GM21619 (cell line): ENCODE data around the gene MEGF11.
"Not testable (repeated sequence)": the region's sequence is repeated elsewhere in the genome, so short reads cannot be mapped to it uniquely, and the experiment has no call there.

Source experiments
- ATAC-seq: cut with Tn5 transposase; IDR thresholded peaks from one replicate; pipeline ENCODE4 v1.9.1; 2021; ENCODE audit not compliant: unreplicated experiment

MEGF11 gene

GRCh38 chr15:66016199-66016598, 237.4 kb downstream of the MEGF11 start:
- no peak for ATAC-seq

DNA sequence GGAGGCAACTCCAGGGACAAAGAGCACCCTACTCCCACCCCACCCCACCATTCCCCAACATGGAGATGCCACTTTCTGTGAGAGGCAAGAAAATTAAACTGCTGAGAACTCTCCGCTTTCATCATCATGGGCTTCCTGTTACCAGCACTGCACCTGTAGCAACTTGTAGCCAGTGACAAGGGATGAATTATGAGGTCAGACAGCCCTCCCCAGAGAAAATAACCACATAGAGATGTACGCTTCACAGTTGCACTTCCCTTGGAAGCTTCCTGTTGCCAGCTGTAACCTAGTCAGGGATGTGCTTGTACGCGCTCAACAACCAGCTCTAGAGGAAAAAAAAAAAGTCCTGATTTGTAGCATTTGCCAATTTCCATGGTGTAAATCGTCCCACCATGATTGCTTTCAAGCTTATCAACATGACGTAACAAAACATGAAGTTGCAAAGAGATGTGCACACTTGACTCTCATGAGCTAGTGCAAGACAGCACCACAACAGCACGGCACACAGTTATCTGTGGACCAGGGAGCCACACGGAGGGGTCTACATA, 238.8 kb downstream of the MEGF11 start:
- no peak for ATAC-seq

GRCh38 chr15:66014022-66014421, 239.5 kb downstream of the MEGF11 start:
- no peak for ATAC-seq

- ATAC-seq: no peak
These were observed 244.5 kb downstream of the MEGF11 start for GRCh38 chr15:66008940-66009562.

- ATAC-seq: no peak
These were observed 245.8 kb downstream of the MEGF11 start for GRCh38 chr15:66007663-66008262.

GRCh38 chr15:66006986-66007385, 246.6 kb downstream of the MEGF11 start:
- ATAC-seq: no peak

- ATAC-seq: no peak
These were observed 248.8 kb downstream of the MEGF11 start for GRCh38 chr15:66004618-66005262.

- ATAC-seq: not testable (repeated sequence)
These were observed 250.4 kb downstream of the MEGF11 start for GRCh38 chr15:66003129-66003528.

DNA sequence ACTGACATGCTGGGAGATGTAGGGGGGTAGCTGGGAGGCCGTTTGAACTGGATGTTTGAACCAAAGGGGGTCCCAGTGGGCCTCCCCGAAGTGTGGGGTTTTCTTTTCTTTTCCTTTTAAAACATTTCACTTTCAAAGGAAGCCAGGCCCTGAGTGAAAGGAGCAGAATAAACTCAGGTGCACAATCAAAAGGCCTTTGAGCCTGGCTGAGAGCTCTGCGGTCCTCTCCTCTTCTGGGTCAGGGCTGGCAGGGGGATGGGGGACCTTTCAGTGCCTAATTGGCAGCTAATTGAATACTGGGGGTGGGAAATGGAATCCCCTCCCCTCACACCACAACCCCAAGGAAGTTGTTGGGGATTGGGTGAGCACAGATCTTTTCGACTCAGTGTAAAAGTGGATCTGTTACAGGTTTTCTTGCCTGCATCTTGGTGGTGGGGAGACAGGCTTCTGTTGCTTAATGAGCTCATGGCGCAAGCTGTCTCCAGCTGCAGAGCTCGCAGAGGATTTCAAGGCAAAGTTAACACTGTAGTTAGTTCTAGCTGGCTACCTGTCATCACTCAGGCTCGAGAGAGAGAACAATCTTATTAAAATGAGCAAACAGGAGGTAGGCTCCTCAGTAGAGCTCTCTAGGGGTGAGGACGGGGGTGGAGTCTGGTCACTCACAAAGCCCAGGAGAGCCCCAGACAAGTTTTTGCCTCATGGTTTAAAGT, 251.7 kb downstream of the MEGF11 start:
- ATAC-seq: no peak

DNA sequence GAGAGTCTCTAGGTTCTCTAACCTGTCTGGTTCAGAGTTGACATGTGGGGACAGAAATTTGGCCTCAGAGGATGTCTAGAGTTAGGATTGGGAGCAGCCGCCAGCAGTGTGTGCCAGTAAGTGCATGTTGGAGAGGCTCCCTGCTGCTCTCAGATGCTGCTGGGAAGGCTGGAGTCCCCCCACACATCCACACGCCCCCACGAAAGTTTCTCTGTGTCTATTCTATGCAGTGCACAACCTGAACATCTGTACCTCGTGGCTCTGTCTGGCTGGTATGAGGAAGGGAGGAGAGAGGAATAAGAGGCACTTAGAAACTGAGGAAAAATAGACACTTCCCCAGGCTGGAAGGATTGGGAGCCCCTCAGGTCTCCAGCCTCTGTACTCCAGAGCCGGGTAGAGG, 252.5 kb downstream of the MEGF11 start:
- no peak for ATAC-seq

DNA sequence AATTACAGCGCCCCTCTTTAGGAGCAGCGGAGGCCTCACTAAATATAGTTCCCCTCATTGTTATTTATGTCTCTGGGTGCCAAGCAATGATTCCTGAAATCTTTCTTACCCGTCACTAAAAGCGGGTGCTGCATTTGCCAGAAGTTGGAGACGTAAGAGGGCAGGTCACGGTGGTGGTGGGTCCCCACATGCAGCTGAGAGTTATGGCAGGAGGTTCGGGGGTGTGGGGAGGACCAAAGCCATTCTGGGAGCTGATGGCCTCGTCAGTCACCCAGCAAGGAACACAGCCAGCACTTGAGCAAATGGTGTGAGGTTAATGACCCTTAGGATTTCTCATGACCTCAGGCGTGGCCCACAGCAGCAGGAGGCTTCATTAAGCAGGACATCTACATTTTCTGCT, 255.1 kb downstream of the MEGF11 start:
- no peak for ATAC-seq

DNA sequence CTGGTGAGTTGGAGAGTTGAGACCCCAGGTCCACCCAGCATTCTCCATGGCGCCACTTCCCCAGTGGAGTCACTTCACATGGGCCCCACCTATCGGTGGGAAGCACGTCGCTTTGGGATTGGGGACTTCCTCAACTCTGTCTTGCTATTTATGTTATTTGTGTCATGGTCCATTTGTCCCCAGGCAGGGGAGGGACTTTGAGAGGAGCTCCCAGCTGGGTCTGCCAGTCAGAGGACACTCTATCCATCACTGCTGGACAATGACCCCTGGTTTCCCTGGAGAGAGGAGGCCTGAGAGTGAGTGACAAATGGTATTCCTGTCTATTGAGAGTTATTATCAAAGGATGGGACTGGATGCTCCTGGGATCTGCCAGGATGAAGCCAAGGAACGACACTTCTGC, 256.6 kb downstream of the MEGF11 start:
- no peak for ATAC-seq

- no peak for ATAC-seq
These were observed 258.7 kb downstream of the MEGF11 start for GRCh38 chr15:65994832-65995231.

DNA sequence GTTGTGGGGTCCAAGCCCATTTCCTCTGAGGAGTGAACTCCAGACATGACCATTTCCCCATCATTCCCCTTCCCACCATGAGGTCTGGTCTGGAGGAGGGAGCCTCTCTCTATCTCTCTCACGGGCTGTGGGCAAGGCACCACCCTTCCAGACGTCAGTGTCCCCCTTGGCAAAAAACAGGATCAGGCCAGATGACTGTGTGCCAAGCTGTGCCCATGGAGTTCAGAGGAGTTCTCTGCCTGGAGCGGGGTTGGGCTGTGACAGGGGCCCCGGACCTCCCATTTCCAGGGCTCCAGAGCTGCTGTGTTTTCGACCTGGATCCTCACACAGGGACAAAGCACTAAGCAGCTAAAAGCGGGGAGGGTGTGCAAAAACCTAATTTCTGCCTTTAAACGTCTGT, 259.8 kb downstream of the MEGF11 start:
- no peak for ATAC-seq

DNA sequence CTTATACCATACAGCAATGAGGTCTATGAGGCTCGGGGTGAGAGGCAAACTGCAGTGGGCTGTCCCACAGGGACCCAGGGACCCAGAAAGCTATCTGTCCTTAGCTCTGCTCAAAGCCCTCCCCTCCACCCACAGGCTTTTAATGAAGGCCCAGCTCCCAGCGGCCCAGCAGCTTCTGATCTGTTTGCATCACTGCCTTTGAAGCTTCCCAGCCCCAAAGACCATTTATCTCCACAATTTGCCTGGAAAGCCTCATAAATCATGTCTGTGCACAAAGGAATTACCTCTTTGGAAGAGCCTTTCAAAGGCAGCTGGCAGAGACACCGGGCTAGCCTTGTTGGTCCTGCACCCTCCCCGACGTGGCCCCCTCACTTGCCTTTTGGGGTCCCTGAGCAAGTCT, 260.3 kb downstream of the MEGF11 start:
- no peak for ATAC-seq

- ATAC-seq: no peak
These were observed 261.6 kb downstream of the MEGF11 start for GRCh38 chr15:65991721-65992483.

DNA sequence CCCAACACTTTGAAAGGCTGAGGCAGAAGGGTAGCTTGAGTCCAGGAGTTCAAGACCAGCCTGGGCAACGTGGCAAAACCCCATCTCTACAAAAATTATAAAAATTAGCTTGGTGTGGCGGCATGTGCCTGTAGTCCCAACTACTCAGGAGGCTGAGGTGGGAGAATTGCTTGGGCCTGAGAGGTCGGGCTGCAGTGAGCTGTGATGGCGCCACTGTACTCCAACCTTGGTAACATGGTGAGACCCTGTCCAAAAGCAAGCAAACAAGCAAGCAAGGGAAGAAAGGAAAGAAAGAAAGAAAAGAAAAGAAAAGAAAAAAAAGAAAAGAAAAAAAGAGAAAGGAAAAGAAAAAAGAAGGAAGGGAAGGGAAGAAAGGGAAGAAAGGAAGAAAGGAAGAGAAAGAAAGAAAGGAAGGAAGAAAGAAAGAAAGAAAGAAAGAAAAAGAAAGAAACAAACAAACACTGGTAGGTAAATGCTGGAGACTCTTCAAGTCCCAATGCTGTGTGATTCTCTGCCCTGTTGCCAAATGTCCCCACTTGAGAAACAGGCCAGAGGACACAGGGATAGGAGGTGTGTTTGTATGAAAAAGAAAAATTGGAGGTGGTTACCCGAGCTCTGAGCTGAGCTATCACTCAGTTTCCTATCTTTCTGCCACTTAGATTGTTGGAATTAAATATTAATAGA, 263.1 kb downstream of the MEGF11 start:
- no peak for ATAC-seq

GRCh38 chr15:65987100-65987499, 266.4 kb downstream of the MEGF11 start:
- no peak for ATAC-seq

DNA sequence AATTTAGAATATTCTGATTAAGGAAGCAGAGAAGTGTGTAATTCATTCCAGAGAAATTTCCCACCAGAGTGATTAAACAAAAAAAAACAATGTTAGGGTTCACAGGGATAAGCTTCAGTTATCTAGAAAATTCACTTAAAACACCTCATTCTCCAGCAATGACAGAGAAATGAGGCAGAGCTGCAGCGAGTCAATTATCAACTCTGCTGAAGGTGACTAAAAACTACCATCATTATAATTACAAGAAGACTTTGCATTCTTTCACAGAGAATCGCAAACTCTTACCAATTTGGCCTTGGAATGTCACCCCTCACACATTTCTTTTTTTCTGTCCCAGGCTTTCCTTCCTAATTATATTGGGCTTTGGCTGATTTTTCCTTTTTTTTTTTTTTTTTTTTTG, 267.1 kb downstream of the MEGF11 start:
- ATAC-seq: no peak

GRCh38 chr15:65985387-65985786, 268.2 kb downstream of the MEGF11 start:
- no peak for ATAC-seq
